NCI-H345 treated with DMSO at 0.1 percent for 48 hours (cell line): ENCODE results near the gene TWNK.
"Not testable (repeated sequence)": the region's sequence is repeated elsewhere in the genome, so short reads cannot be mapped to it uniquely, and the experiment has no call there.

ENCODE experiments used
- DNase-seq: peaks from one replicate; lab custom pipeline; 2025; ENCODE audit not compliant: unreplicated experiment; lab: John Stamatoyannopoulos, UW

TWNK gene

GRCh38 chr10:101029520-101030295 lies 42.4 kb downstream of the TWNK start:
- DNase-seq: no peak

GRCh38 chr10:101030496-101031127 lies 43.3 kb downstream of the TWNK start:
- no peak for DNase-seq

- peak; percentile 56 for DNase-seq
These were observed 43.9 kb downstream of the TWNK start, which contains the start of the genes PDZD7 and SFXN3 for GRCh38 chr10:101031128-101031795. Gene PDZD7 (minus strand): TSS chr10:101031129. CDS start chr10:101030219, 910 bp downstream. Gene SFXN3 (plus strand): TSS chr10:101031234. CDS start chr10:101034695, 3,461 bp downstream.

DNA sequence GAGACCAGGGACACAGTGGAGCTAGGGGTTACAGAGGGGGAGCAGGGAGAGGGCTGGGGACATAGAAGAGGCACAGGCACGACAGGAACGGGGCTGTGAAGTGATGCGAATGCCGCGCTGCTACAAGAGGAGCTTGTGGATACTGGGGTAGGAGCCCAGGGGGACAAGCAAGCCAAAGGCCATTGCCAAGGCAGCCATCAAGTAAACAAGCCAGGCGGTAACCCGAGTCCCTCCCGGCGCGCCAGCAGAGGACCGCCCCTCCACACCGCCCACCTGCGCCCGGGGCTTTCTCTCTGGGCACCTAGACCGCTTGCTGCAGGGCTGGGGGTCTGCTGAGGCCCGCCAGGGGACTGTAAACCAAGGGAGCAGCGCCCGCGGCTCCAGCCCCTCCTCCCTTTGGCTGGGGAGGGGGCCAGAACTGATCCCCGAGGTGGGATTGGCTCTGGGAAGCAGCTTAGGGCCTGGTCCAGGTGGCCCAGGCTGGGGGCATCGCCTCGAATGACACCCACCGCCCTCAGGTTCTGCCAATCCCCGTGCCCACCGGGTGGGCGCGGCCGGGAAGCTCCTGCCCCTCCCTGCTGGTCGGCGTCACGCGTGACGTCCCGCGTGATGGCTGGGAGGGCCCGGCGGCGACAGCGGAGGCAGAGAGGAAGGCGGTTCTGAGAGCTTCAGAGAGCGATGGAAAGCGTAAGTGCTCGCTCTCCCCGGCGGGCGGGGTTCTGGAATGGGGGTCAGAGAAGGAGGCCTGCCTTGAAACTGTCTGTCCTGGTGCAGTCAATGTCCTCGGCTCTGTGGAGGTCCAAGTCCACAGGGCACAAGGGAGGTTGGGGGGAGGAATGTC lies 44.7 kb downstream of the TWNK start:
- DNase-seq: no peak

- DNase-seq: no peak
These were observed 45.4 kb downstream of the TWNK start for GRCh38 chr10:101032637-101033224.

GRCh38 chr10:101033276-101033675 lies 45.9 kb downstream of the TWNK start:
- no peak for DNase-seq

- DNase-seq: not testable (repeated sequence)
These were observed 47.1 kb downstream of the TWNK start for GRCh38 chr10:101034404-101034803.

DNA sequence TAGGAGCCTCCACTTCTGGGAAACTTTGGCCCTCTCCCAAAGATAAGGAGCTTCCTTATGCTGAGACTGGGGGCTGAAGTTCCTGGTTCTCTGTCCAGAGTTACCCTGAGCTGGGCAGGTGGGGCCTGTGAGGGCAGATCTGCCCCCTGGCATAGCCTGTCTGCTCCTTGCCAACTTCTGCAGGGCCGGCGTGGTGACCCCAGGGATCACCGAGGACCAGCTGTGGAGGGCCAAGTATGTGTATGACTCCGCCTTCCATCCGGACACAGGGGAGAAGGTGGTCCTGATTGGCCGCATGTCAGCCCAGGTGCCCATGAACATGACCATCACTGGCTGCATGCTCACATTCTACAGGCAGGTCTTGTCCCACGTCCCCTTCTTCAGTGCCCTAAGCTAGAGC lies 48.0 kb downstream of the TWNK start:
- DNase-seq: no peak

- DNase-seq: no peak
These were observed 48.8 kb downstream of the TWNK start for GRCh38 chr10:101035916-101036702.

DNA sequence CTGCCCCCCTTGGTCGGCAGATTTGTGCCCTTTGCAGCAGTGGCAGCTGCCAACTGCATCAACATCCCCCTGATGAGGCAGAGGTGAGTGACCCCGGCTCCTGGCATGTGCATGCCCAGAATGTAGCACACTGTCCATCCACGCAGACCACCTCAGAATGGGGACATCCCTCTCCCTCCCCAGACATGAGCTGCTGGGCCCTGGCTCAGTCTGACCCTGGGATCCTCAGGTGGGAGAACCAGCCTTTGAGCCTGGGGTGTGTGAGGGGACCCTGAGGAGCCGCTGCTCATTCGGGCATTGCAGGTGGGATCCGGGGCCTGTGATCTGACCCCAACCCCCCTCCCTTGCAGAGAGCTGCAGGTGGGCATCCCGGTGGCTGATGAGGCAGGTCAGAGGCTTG lies 49.4 kb downstream of the TWNK start:
- DNase-seq: no peak

DNA sequence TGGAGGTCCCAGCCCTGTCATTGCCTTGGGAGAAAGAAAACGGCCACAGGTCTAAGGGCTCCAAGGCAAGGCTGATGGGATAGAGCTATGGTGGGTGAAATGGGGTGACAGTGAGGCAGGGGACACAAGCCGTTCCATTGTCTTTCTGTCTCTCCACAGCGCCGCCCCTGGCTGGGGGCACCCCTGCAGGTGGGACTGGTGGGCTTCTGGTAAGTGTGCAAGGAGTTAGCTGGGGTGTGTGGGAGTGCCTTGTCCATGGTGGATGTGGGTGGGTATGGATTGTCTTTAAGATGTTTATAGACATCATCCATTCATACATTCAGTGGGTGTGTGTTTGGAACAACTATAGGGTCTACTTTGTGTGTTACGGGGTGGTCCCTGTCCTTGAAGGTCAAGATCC lies 51.1 kb downstream of the TWNK start:
- no peak for DNase-seq

DNA sequence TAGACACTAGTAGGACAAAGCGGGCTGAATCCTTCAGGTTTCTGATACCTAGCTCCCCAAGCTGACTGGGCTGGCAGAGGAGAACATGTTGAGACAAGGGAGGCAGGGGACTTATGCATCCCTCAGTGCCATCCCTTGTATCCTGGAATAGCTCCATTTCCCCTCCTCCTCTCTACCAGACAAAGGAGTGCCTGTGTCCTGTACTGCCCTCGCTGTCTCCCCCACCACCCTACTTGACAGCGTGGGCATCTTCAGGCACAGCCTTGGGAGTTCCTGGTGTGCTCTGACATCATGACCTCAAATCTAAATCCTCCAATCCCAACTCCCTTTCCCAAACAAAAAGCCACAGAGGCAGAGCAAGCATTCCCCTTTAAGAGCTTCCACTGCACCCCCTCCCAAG lies 52.7 kb downstream of the TWNK start:
- DNase-seq: no peak

DNA sequence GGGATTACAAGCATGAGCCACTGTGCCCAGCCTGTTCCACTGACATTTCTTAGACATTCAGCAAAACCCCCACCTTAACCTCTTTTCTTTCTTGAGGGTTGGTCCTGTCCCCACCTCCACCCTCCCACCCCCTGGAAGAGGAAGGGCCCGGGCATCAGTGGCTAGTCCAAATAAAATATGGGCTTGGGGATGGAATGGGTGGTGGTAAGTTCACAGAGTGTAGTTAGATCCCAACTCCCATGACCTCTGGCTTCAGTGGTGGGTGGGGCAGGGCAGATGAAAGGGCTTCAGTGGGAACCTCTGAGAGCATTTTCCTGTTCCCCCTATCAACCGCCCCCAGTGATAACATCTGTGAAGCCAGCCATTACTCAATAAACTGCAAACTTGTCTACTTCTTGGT lies 53.5 kb downstream of the TWNK start:
- no peak for DNase-seq

DNA sequence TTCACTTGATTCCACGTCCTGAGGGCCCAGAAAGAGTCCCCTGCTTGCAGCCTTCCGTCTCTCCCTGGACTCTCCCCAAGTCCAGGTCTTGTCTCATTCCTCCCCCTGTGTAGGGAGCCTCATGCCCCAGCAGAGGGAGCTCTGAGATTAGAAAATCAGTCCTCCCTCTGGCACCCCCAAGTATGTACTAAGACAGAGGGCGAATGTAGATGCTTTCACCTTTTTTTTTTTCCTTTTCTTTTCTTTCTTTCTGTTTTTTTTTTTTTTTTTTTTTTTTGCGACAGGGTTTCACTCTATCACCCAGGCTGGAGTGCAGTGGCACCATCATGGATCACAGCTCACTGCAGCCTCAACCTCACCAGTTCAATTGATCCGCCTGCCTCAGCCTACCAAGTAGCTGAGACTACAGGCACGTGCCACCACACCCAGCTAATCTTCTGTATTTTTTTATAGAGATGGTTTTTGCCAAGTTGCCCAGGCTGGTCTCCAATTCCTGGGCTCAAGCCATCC lies 54.0 kb downstream of the TWNK start:
- peak; percentile 33 for DNase-seq

GRCh38 chr10:101042118-101042517 lies 54.8 kb downstream of the TWNK start:
- DNase-seq: no peak

DNA sequence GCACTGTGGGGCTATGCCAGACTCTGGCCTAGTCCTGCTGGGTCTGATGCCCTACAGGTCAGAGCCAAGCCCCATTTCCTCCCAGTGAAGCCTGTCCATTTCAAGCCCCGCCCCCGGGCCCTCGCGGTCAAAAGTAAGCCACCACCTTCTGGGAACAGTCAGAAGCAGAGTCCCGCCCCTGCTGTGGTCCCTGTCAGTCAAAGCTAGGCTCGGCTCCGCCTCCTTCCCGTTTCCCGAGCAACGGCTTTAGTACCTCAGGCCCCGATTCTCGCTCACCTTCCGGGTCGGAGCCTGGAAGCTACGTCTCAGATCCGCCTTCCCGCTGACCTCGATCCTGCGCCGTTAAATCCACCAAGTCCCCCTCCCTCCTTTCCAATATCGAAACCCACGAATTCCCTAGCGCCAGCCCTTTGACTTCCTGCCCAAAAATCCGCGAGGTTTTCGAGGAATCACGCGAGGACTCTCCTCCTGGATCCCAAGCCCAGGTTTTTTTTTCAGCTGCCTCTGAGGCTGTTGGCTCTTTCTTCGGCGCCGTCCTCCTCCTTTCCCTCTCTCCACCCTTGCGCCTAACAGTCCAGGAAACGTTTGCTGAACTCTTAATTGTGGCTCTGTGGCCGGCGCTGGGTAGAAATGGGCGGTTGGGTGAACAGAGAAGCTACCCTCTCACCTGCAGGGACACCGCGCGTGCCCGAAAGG lies 55.5 kb downstream of the TWNK start:
- peak; percentile 73 for DNase-seq

- no peak for DNase-seq
These were observed 56.0 kb downstream of the TWNK start for GRCh38 chr10:101043363-101043707.
